Smooth muscle cell (in vitro differentiated cells): ENCODE results near the gene NIT1. TPM values are rescaled to one million over a fixed set of nuclear protein-coding genes. Genes with fewer than 3 reads are reported as not detected.

Experiments
- DNase-seq: peaks from one replicate; lab custom pipeline; 2025; ENCODE audit not compliant: unreplicated experiment; lab: John Stamatoyannopoulos, UW
- H2AFZ ChIP-seq: fragments of 200-600 bp; sonication (generic); 2 replicates; pipeline ENCODE4 v1.6.0; 2016; ENCODE audit warnings: antibody characterized with exemption, low read depth, mild to moderate bottlenecking
- H3F3A ChIP-seq: fragments of 200-600 bp; sonication (generic); 2 replicates; pipeline ENCODE4 v1.6.0; 2017; ENCODE audit warnings: antibody characterized with exemption, low read depth
- H3K27ac ChIP-seq: fragments of 200-600 bp; sonication (generic); 2 replicates; pipeline ENCODE4 v1.5.1; 2016; ENCODE audit warnings: low read depth, mild to moderate bottlenecking
- H3K27me3 ChIP-seq: fragments of 200-600 bp; sonication (generic); 2 replicates; pipeline ENCODE4 v1.6.1; 2016; ENCODE audit warnings: low read depth, mild to moderate bottlenecking
- H3K36me3 ChIP-seq: fragments of 200-600 bp; sonication (generic); 2 replicates; pipeline ENCODE4 v1.5.1; 2016; ENCODE audit warnings: low read depth
- H3K4me1 ChIP-seq: fragments of 200-600 bp; sonication (generic); 2 replicates; pipeline ENCODE4 v1.5.1; 2016; ENCODE audit warnings: low read depth
- H3K4me2 ChIP-seq: fragments of 200-600 bp; sonication (generic); 2 replicates; pipeline ENCODE4 v1.6.0; 2016; ENCODE audit warnings: mild to moderate bottlenecking
- H3K4me3 ChIP-seq: fragments of 200-600 bp; sonication (generic); 2 replicates; pipeline ENCODE4 v1.5.1; 2016; ENCODE audit warnings: mild to moderate bottlenecking
- H3K79me2 ChIP-seq: fragments of 200-600 bp; sonication (generic); 2 replicates; pipeline ENCODE4 v1.6.0; 2016; ENCODE audit warnings: low read depth, mild to moderate bottlenecking
- H3K9ac ChIP-seq: fragments of 200-600 bp; sonication (generic); 2 replicates; pipeline ENCODE4 v1.6.0; 2016; ENCODE audit warnings: low read depth
- H3K9me3 ChIP-seq: fragments of 200-600 bp; sonication (generic); replicated peaks from 2 replicates; pipeline ENCODE4 v1.5.1; 2016; ENCODE audit warnings: low read depth
- H4K20me1 ChIP-seq: fragments of 200-600 bp; sonication (generic); 2 replicates; pipeline ENCODE4 v1.6.0; 2016; ENCODE audit warnings: low read depth
- WGBS: methylation state at CpG from one replicate; pipeline ENCODE4 v1.1.7; 2016; ENCODE audit warnings: low lambda C conversion rate; 5-methylcytosine and 5-hydroxymethylcytosine counted together
- polyA plus RNA-seq: library from polyadenylated mRNA; unstranded; fragments of >200 nt; fragmentation: Nextera tagmentation; extraction: Ambion mirVana; gene quantifications from 2 replicates; pipeline ENCODE4 v1.2.1, GENCODE V29; 2016
- total RNA-seq: library from RNA; depleted of rRNA; stranded (reverse); fragments of >200 nt; gene quantifications from 2 replicates; pipeline ENCODE4 v1.2.3, GENCODE V29; 2014
- TF ChIP-seq, protein P1 (sequence below): fragments of 200-600 bp; sonication (generic); IDR thresholded peaks from 2 replicates; pipeline ENCODE4 v1.5.1; 2017; ENCODE audit warnings: borderline replicate concordance, mild to moderate bottlenecking, antibody characterized with exemption; ENCODE audit not compliant: insufficient read depth, poor library complexity, severe bottlenecking

NIT1 gene
- total and polyA plus RNA-seq, 2 experiments from 2014 or later: 33.6 to 37.6 TPM

DNA sequence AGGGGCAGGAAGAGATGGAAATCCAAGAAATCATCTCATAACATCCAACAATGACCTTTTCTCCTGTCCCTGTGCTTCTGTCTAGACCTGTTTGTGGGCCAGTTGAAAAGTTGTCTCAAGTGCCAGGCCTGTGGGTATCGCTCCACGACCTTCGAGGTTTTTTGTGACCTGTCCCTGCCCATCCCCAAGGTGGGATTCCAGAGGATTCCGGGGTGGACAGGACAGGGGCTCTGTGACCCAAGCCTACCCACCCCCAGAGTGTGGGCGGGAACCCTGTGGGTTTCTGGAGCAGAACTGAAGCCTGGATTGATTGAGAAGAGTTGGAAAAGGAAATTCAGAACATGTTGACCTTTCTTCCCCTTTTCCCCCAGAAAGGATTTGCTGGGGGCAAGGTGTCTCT, 45.9 kb downstream of the NIT1 start:
- H4K20me1 ChIP-seq: no peaks in the 10 kb centered on the region
- no peaks in the 10 kb centered on the region for H3K9me3 ChIP-seq
- peaks cover 15% of the 10 kb centered on the region for H3K4me1 ChIP-seq
- no peak overlapping the region for H3K4me3 ChIP-seq
- no peaks in the 10 kb centered on the region for H3K79me2 ChIP-seq
- no peaks in the 10 kb centered on the region for H3K36me3 ChIP-seq
- H3K27ac ChIP-seq: peak overlapping the region; percentile 99
- no peak overlapping the region for H3K4me2 ChIP-seq
- H2AFZ ChIP-seq: no peak overlapping the region
- WGBS: 94% methylated on average over 5 of the region's 5 CpGs
- no peak overlapping the region for H3K9ac ChIP-seq
- no peaks in the 10 kb centered on the region for H3K27me3 ChIP-seq
- H3F3A ChIP-seq: peaks cover 10% of the 10 kb centered on the region
- TF ChIP-seq, protein P1, sequence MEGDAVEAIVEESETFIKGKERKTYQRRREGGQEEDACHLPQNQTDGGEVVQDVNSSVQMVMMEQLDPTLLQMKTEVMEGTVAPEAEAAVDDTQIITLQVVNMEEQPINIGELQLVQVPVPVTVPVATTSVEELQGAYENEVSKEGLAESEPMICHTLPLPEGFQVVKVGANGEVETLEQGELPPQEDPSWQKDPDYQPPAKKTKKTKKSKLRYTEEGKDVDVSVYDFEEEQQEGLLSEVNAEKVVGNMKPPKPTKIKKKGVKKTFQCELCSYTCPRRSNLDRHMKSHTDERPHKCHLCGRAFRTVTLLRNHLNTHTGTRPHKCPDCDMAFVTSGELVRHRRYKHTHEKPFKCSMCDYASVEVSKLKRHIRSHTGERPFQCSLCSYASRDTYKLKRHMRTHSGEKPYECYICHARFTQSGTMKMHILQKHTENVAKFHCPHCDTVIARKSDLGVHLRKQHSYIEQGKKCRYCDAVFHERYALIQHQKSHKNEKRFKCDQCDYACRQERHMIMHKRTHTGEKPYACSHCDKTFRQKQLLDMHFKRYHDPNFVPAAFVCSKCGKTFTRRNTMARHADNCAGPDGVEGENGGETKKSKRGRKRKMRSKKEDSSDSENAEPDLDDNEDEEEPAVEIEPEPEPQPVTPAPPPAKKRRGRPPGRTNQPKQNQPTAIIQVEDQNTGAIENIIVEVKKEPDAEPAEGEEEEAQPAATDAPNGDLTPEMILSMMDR: no peak
- no peak for DNase-seq

DNA sequence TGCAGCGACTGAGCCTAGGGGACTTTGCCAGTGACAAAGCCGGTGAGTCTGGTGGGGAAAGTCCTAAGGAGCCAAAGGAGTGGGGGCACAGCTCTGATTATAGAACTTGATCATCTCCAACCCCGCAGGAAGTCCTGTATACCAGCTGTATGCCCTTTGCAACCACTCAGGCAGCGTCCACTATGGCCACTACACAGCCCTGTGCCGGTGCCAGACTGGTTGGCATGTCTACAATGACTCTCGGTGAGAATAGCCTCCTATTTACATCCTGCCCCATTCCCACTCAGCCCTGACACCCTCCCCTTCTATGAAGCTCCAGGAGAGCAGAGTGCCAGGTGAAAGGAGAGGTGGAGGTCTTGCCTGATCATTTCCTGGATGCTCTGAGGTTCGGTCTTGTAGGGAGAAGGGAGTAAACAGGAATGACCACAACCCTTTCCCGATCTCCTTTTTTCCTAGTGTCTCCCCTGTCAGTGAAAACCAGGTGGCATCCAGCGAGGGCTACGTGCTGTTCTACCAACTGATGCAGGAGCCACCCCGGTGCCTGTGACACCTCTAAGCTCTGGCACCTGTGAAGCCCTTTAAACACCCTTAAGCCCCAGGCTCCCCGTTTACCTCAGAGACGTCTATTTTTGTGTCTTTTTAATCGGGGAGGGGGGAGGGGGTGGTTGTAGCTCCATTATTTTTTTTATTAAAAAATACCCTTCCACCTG, 47.2 kb downstream of the NIT1 start:
- no peaks in the 10 kb centered on the region for H3K27me3 ChIP-seq
- H4K20me1 ChIP-seq: no peaks in the 10 kb centered on the region
- H3K9ac ChIP-seq: peak overlapping the region; percentile 96

DNA sequence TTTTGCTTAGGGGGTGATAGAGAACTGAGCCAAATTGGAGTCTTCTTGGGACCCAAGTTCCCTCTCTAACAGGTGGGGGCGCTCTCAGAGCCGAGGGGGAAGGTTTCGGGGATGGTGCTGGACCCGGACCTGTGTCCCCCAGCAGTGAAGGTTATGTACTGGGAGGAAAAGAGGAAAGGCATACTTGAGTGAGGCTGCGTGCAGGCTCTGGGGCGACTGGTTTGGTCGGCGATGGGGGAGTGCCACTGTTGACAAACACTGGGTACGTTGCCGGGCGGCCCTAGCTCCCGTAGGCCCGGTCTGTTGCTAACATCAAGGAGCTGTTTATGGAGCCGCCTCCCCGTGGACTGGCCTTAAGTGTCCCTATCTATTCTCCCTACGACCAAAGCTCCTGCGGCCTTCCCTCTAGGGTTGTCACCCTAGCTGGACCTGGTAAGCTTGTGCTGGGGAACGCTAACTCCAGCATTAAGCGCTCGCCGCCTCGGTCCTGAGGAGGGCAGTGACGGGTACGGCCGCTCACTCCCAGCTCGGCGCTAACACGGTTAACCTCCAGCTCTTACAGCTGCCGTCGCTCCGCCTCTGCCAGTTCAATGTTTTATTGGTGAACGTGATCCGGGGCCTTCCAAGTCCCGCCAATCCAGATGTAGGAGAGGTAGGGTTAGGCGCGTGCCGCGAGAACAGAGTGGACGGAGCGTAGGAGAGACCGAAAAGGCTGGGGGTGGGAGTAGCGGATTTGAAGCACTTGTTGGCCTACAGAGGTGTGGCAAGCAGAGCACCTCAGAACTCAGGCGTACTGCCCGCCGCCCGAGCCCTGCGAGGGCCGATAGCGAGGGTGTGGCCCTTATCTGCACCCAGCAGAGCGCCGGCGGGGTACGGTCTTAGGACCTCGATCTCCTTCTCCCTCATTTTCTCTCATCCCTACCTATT, 48.1 kb downstream of the NIT1 start, which contains the start of gene PPOX:
TSS of gene PPOX (plus strand) at position 685 of the 927 bp plus-strand sequence. CDS start 422 bp downstream, outside the sequence.
- Histone ChIP-seq H3K4me1 (peaks cover 11% of the 10 kb centered on the region), H2AFZ (peak within 1 kb of the TSS; percentile 43), H3K9ac (peak within 1 kb of the TSS; percentile 96), H3K9me3 (no peaks in the 10 kb centered on the region), H3K27me3 (no peaks in the 10 kb centered on the region), H3K36me3 (no peaks in the 10 kb centered on the region), H4K20me1 (no peaks in the 10 kb centered on the region), H3F3A (peaks cover 10% of the 10 kb centered on the region), H3K27ac (peak within 1 kb of the TSS; percentile 99), H3K79me2 (no peaks in the 10 kb centered on the region), H3K4me3 (peak within 1 kb of the TSS; percentile 58), H3K4me2 (peak within 1 kb of the TSS; percentile 96)
- peak; percentile 78 for DNase-seq
- under 1% methylated on average over 53 of the region's 54 CpGs for WGBS
- TF ChIP-seq, protein P1: peak; percentile 36

More for the DNA sequence above, 47.2 kb downstream of the NIT1 start:
- Histone ChIP-seq H2AFZ (no peak overlapping the region), H3K4me2 (peak overlapping the region; percentile 96), H3K4me3 (peak overlapping the region; percentile 58), H3K79me2 (no peaks in the 10 kb centered on the region), H3K27ac (peak overlapping the region; percentile 99), H3K4me1 (peaks cover 13% of the 10 kb centered on the region), H3K36me3 (no peaks in the 10 kb centered on the region), H3F3A (peaks cover 10% of the 10 kb centered on the region), H3K9me3 (no peaks in the 10 kb centered on the region)
- 79% methylated on average over 14 of the region's 14 CpGs for WGBS
- TF ChIP-seq, protein P1: no peak
- DNase-seq: no peak
